Amniotic epithelial cell (primary cell): ENCODE data around the gene C18orf32.
"Not testable (repeated sequence)": the region's sequence is repeated elsewhere in the genome, so short reads cannot be mapped to it uniquely, and the experiment has no call there.

Experiments
- DNase-seq: peaks from one replicate; pipeline ENCODE4 v3.0.0-alpha.2; 2010; ENCODE audit warnings: low read depth

Gene C18orf32

GRCh38 chr18:49467599-49467998 is 19.4 kb downstream of the C18orf32 start:
- DNase-seq: no peak

- DNase-seq: no peak
These were observed 19.9 kb downstream of the C18orf32 start for GRCh38 chr18:49467019-49467563.

GRCh38 chr18:49464718-49465598 is 22.1 kb downstream of the C18orf32 start:
- DNase-seq: peak; percentile 32

- no peak for DNase-seq
These were observed 25.4 kb downstream of the C18orf32 start for GRCh38 chr18:49461602-49461977.

DNA sequence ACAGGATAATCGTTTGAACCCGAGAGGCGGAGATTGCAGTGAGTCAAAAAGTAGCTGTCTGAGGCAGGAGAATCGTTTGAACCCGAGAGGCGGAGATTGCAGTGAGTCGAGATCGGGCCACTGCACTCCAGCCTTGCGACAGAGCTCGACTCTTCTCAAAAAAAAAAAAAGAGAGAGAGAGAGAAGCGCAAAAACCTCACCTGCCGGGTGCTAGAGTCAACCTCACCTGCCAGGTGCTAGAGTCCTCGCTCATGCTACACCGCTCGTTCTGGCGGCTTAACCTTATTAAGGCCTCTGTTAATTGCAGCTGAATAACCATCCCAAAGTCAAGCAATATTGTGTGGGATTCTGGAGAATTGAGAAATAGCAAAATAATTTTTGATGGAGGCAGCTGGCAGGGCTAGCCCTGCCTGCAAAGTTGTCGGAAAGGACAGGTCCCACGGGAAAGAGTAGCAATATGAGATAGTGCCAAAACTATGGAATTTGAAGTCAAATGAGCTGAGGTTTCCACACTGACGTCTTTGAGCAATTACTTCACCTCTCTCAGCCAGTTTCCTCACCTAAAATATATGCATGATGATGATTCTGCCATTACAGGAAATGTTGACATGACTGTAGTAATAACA is 25.9 kb downstream of the C18orf32 start:
- peak; percentile 25 for DNase-seq

GRCh38 chr18:49459404-49460171 is 27.4 kb downstream of the C18orf32 start:
- DNase-seq: peak; percentile 26

GRCh38 chr18:49457616-49458015 is 29.4 kb downstream of the C18orf32 start:
- no peak for DNase-seq

DNA sequence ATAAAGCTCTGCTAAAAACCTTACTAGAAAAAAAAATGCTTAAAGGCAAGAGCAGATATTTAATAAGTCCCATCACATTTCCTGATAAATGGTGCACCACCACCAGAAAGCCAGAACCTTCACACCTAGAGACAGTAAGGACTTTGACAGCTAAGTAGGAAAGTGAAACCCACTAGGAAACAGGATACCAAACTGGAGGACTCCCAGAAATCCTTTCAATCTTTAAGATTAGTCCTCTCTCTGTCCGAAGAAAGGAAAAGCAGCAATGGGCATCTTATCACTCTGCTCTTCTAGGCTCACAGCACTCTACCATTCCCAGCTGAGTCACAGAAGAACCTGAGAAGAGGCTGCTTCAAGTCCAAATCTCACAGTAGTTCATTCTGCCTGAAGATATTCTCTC is 30.2 kb downstream of the C18orf32 start:
- DNase-seq: peak; percentile 48

- DNase-seq: not testable (repeated sequence)
These were observed 34.5 kb downstream of the C18orf32 start for GRCh38 chr18:49452534-49452933.

DNA sequence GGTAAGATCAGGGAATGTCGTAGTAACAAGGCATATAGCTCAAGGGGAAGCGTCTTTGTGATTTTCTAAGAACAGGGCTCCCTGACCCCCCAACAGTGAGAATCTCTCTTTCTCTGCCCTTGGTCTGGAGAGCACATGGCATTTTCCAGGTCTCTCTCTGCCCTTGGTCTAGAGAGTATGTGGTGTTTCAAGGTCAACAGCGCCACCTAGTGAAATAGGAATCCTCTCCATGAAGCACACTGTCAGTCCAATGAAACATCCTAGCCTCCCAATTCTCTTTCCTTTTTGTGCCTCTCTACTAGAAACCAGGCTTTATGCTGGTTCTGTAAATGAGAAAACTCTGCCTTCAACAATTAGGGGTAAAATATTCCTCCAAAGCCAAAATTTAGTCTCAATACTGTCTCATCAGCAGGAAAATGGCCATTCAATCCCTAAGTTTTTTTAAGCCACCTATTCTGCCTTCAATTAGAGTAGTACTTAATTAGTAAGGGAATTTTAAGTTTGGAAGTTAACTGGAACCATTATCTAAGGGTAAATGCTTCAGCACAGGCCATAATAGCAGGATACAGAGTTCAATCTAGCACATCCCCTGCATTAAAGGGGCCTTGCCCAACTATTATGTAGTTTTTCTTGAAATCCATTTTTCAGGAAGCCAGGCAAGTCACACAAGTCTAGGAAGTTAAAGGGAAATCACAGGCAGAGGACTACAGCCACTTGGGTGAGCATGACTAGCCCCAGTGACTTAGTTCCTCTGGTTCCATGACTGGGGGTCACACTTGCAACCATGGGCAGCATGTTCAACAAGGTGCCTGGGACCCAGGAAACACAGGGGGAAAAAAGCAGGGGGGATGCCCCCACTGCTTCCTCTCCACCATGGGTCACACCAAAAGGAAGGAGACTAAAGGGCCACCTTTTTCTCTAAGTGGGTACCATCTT is 39.0 kb downstream of the C18orf32 start:
- peak; percentile 67 for DNase-seq

- no peak for DNase-seq
These were observed 40.6 kb downstream of the C18orf32 start for GRCh38 chr18:49446481-49446880.

GRCh38 chr18:49444581-49444980 is 42.5 kb downstream of the C18orf32 start:
- DNase-seq: no peak

DNA sequence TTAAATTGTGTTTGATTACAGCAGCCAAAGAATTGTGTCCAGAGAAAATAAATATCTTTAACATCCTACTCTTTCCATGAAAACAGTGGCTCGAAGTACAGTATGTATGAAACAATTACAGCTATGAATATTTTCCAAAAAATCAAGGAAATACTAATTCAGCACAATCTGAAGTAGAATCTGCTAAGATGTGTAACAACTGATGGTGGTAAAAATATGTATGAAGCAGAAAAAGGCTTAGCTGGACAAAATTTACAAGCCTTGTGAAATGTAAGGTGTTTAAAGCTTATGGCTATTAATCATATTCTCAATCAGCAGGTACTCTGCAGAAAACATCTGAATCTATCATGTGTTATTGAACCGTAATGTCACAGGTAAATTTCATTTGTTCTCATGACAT is 43.2 kb downstream of the C18orf32 start:
- DNase-seq: no peak

DNA sequence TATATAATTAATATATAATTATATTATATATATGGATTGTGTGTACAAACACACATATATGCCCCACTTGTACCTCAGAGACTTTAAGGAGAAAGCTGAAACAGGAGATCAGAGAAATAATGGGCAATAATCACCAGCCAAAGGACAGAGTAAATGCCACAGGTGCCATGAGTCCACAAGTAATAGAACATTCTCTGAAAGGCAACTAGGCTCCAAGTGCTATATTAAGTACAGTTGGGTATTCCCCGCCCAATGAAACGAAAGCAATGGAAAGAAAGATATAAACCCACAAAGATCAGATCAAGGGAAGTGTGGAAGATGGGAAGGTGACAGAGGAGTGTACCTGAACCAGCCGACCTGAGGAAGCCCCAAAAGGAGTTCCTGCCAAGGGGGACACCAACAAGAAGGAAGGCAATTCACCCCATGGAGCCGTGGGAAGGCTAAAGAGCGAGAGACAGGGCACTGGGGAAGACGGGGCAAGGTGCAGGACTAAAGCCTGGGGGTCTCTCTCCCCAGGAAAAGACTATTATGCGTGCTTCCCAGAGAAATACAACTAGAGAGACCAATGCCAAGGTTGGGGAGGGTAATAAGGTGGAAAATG is 45.6 kb downstream of the C18orf32 start:
- no peak for DNase-seq

GRCh38 chr18:49435170-49435569 is 51.9 kb downstream of the C18orf32 start:
- no peak for DNase-seq

DNA sequence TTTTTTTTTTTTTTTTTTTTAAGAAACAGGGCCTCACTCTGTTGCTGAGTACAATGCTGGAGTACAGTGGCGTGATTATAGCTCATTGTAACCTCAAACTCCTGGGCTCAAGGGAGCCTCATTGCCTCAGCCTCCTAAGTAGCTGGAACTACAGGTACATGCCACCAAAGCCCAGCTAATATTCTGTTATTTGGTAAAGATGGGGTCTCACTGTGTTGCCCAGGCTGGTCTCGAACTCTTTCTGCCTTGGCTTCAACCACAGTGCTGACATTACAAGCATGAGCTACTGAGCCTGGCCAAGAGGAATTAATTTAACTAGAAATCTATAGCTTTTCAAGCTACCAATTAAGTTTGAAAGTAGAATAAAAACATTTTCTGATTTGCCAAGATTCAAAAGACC is 54.4 kb downstream of the C18orf32 start:
- no peak for DNase-seq

DNA sequence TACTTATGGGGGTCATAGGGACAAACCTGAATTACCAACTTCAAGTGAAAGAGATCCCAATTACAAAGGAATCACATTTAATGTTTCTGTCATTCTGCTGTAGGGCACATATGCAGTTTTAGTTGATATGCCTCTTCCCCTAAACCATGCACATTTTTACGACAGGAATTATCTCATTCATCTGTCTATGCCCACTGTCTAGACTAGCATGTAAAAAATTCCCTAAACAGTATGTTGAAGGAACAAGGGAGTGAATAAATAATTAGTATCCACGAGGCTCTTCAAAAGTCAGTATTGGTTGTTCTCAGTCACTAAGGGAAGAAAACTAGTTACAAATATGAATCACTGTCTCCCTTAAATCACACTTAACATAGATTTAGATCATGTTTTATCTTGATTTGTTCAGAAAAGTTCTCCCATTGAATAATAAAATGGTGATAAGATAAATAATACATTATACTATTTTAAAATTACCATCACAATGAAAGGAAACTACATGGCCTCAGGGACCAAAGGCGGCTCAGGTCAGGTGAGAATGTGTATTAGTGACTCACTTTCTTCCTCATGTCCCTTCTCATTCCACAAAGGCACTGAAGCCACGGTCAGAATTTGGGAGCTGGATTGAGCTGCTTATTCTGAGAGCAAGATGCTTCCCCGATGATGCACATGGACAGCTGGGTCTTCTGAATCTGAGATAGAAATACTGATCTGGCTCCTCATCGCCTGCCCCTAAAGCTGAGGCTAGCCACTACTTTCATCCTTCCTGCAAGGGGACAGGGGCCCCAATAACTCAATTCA is 55.7 kb downstream of the C18orf32 start:
- no peak for DNase-seq
